ENCODE data around the gene ZNF524.
"Not testable (repeated sequence)": the region's sequence is repeated elsewhere in the genome, so short reads cannot be mapped to it uniquely, and the experiment has no call there.

ZNF524 gene

DNA sequence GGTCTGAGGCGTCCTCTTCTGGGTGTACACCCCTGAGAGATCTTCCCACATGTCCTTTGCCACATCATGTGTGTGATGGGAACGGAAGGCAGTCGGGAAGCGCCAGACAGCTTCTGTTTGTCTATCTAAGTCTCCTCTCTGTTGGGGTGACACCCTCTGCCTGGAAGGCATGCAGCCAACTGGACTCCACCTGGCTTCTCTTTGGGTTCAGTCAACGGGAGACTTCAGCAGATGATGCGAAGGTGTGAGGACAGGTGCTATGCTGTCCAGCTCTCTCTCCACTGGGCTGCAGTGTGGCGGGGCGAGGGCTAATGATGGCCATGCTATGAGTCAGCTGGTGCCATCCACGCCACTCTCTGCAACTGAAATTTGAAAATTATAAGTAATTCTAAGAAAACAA is 40.4 kb upstream of the ZNF524 start:
- H3K27ac ChIP-seq = no peak overlapping the region
- TF ChIP-seq, protein P1, sequence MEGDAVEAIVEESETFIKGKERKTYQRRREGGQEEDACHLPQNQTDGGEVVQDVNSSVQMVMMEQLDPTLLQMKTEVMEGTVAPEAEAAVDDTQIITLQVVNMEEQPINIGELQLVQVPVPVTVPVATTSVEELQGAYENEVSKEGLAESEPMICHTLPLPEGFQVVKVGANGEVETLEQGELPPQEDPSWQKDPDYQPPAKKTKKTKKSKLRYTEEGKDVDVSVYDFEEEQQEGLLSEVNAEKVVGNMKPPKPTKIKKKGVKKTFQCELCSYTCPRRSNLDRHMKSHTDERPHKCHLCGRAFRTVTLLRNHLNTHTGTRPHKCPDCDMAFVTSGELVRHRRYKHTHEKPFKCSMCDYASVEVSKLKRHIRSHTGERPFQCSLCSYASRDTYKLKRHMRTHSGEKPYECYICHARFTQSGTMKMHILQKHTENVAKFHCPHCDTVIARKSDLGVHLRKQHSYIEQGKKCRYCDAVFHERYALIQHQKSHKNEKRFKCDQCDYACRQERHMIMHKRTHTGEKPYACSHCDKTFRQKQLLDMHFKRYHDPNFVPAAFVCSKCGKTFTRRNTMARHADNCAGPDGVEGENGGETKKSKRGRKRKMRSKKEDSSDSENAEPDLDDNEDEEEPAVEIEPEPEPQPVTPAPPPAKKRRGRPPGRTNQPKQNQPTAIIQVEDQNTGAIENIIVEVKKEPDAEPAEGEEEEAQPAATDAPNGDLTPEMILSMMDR (conservative IDR thresholded peaks at IDR 0.05) = no peak

GRCh38 chr19:55563261-55563690 is 36.8 kb upstream of the ZNF524 start:
- H3K27ac ChIP-seq = no peak overlapping the region
- TF ChIP-seq, protein P1 (conservative IDR thresholded peaks at IDR 0.05) = no peak

DNA sequence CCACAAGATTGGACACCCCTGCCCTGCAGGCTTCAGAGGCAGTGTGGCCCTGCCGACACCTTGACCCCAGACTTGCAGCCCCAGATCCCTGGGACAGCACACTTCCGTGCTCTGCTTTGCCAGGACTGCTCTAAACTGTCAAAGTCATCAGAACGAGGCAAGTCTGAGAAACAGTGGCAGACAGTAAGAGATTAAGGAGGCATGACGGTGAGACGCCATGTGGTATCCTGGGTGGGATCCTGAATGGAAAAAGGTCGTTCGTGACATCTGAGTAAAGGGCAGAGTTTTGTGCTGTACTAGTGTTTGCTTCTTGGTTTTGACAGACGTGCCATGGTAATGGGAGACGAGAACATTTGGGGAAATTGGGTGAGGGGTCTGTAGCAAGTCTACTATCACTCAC is 33.3 kb upstream of the ZNF524 start:
- no peak overlapping the region for H3K27ac ChIP-seq
- TF ChIP-seq, protein P1 (conservative IDR thresholded peaks at IDR 0.05) = no peak

DNA sequence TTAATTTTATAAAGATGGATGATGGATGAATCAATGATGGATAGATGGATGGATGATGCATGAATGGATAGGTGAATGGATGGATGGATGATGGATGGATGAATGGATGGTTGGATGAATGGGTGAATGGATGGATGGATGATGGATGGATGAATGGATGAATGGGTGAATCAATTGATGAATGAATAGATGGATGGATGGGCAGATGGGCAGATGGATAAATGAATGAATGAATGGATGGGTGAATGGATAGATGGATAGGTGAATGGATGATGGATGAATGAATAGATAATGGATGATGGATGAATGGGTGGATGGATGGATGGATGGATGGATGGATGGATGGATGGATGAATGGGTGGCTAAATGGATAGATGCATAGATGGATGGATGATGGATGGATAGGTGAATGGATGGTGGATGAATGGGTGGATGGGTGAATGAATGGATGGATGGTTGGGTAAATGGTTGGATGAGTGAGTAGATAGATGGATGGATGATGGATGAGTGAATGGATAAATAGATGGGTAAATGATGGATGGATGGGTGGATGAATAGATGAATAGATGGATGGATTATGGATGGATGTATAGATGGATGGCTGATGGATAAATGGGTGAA is 32.3 kb upstream of the ZNF524 start:
- H3K27ac ChIP-seq = no peak overlapping the region
- TF ChIP-seq, protein P1 (conservative IDR thresholded peaks at IDR 0.05) = no peak

GRCh38 chr19:55569477-55569876 is 30.6 kb upstream of the ZNF524 start:
- not testable (repeated sequence) for H3K27ac ChIP-seq

DNA sequence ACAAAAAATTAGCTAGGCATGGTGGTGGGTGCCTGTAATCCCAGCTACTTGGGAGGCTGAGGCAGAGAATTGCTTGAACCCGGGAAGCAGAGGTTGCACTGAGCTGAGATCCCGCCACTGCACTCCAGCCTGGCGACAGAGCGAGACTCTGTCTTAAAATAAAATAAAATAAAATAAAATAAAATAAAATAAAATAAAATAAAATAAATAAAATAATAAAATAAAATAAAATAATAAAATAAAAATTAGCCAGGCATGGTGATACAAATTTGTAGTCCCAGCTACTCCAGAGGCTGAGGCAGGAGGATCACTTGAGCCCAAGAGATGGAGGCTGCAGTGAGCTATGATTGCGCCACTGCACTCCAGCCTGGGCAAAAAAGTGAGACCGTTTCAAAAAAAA is 26.2 kb upstream of the ZNF524 start:
- not testable (repeated sequence) for H3K27ac ChIP-seq

DNA sequence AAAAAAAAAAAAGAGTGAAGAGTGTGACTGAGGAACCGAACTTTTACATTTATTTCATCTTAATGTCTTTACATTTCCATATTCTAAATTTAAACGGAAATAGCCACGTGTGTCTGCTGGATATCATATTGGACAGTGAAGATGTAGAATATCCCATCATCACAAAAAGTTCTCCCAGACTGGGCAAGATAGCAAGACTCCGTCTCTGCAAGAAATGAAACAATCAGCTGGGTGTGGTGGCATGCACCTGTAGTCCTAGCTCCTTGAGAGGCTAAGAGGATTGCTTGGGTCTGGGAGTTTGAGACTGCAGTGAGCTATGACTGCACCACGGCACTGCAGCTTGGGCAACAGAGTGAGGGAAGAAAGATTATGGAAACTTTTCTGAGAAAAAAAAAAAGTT is 23.3 kb upstream of the ZNF524 start:
- H3K27ac ChIP-seq = no peak overlapping the region
- TF ChIP-seq, protein P1 (conservative IDR thresholded peaks at IDR 0.05) = no peak

- TF ChIP-seq, protein P1 (conservative IDR thresholded peaks at IDR 0.05) = no peak
- H3K27ac ChIP-seq = no peak overlapping the region
Measured at GRCh38 chr19:55578031-55578760, 21.9 kb upstream of the ZNF524 start.

All from VCaP (cell line).